ENCODE measurements around the gene SLC26A2. TPM values are rescaled to one million over a fixed set of nuclear protein-coding genes. Genes with fewer than 3 reads are reported as not detected.

Gene SLC26A2
- 46.8 to 63.2 TPM (median 48.1 TPM) in 3 replicates for total RNA-seq
- long read RNA-seq, partial matches to known transcripts: 0 of 1 reads
- long read RNA-seq, other reads (novel, unspliced or antisense): 1 of 1 reads

- Mint-ChIP-seq H3K27ac (ENCODE audit: unreplicated experiment) (peak within 1 kb of the TSS; percentile 100), H3K36me3 (ENCODE audit: low read depth) (peaks cover 2% of the 10 kb centered on the region), H3K4me3 (ENCODE audit: unreplicated experiment) (peak within 1 kb of the TSS; percentile 87), H3K4me1 (ENCODE audit: low read depth) (peaks cover 34% of the 10 kb centered on the region), H3K9me3 (ENCODE audit: low read depth) (no peaks in the 10 kb centered on the region), H3K27me3 (ENCODE audit: low read depth) (no peaks in the 10 kb centered on the region)
- peak; percentile 99 for DNase-seq (ENCODE audit: low spot score)
- TF ChIP-seq CTCF (IDR thresholded peaks at IDR 0.05): no peak
Observed at GRCh38 chr5:149960272-149961185, at the start of gene SLC26A2. TSS of gene SLC26A2 (plus strand) at chr5:149960758. CDS start at chr5:149977653, 16,895 bp downstream.

DNA sequence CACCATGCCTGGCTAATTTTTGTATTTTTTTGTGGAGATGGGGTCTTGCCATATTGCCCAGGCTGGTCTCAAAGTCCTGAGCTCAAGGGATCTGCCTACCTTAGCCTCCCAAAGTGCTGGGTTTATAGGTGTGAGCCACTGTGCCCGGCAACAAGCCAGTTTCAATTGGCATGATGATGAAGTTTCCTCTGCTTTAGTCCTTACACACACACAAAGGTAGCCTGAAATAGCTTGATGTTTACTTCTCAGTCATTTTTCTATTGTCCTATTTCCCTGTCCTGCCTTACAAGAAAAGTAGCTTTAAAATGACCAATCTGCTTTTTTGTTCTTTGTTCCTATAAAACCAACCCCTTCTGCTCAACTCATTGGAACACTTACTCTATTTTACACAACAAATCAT lies 49.5 kb upstream of the SLC26A2 start:
- H3K27me3 Mint-ChIP-seq (ENCODE audit: low read depth): no peaks in the 10 kb centered on the region
- peaks cover 25% of the 10 kb centered on the region for H3K4me1 Mint-ChIP-seq (ENCODE audit: low read depth)
- H3K27ac Mint-ChIP-seq (ENCODE audit: unreplicated experiment): no peak overlapping the region
- H3K4me3 Mint-ChIP-seq (ENCODE audit: unreplicated experiment): no peak overlapping the region
- H3K36me3 Mint-ChIP-seq (ENCODE audit: low read depth): no peaks in the 10 kb centered on the region
- no peaks in the 10 kb centered on the region for H3K9me3 Mint-ChIP-seq (ENCODE audit: low read depth)
- no peak for TF ChIP-seq CTCF (IDR thresholded peaks at IDR 0.05)
- DNase-seq (ENCODE audit: low spot score): no peak

- H3K9me3 Mint-ChIP-seq (ENCODE audit: low read depth): no peaks in the 10 kb centered on the region
- no peak for TF ChIP-seq CTCF (IDR thresholded peaks at IDR 0.05)
Observed at GRCh38 chr5:149912226-149912871, 48.2 kb upstream of the SLC26A2 start.

DNA sequence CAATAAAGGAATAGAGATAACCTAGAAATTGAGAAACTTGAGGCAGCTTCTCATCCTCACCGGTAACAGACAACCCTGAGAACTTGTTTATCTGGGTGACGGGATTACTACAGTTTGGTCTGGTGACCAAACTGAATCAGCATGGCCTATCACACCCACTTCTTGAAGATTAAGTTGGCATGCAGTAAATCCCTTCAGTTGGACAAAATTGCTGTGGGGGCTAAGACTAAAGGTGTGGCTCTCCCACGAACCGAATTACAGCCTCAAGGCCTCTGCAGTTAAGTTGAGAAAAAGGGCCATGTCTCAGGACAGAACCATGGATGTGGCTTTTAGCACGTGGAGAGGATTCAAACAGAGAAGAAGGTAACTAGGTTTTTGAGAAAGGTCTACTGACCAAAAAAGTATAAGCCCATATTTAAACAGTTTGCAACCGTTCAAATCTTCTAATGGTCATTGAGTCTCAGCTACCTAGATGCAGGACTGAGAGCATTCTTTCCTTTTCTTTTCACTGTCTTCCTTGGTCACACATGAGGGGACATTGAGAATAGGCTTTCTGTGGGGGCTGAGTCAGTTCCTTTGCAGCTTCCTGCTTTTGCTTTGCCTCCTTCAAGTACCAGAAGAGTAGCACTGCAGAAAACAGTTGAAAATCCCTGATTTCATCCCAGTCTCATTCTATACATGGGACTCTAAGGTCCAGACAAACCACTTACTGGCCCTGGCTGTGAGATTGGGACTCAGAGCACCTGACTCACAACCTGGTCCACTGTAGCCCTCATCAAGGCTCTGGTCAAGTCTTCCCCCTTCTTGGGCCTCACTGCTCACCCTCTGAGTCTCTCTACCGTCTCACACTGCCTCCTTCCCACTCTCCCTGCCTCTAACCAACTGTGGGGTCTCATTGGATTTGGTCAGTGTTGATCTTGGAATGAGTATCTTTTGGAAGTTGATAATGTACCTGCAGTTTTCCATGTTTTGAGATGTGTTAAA lies 46.8 kb upstream of the SLC26A2 start:
- H3K4me3 Mint-ChIP-seq (ENCODE audit: unreplicated experiment): no peak overlapping the region
- no peaks in the 10 kb centered on the region for H3K9me3 Mint-ChIP-seq (ENCODE audit: low read depth)

More at GRCh38 chr5:149912226-149912871, 48.2 kb upstream of the SLC26A2 start:
- Mint-ChIP-seq H3K27ac (ENCODE audit: unreplicated experiment) (no peak overlapping the region), H3K36me3 (ENCODE audit: low read depth) (no peaks in the 10 kb centered on the region), H3K4me1 (ENCODE audit: low read depth) (peaks cover 38% of the 10 kb centered on the region), H3K4me3 (ENCODE audit: unreplicated experiment) (no peak overlapping the region), H3K27me3 (ENCODE audit: low read depth) (no peaks in the 10 kb centered on the region)
- DNase-seq (ENCODE audit: low spot score): no peak

More for the DNA sequence above, 46.8 kb upstream of the SLC26A2 start:
- H3K27me3 Mint-ChIP-seq (ENCODE audit: low read depth): no peaks in the 10 kb centered on the region
- DNase-seq (ENCODE audit: low spot score): no peak
- H3K36me3 Mint-ChIP-seq (ENCODE audit: low read depth): no peaks in the 10 kb centered on the region
- H3K4me1 Mint-ChIP-seq (ENCODE audit: low read depth): peaks cover 48% of the 10 kb centered on the region
- H3K27ac Mint-ChIP-seq (ENCODE audit: unreplicated experiment): peak overlapping the region; percentile 86
- no peak for TF ChIP-seq CTCF (IDR thresholded peaks at IDR 0.05)
